Stimulated activated CD4-positive, alpha-beta T cell treated with anti-CD3 and anti-CD28 coated beads, Interleukin-12 subunit alpha, Interleukin-12 subunit beta, amount 100 ng/mL, for 24 hours (primary cell): ENCODE results near the gene UCP3.

Experiments
- DNase-seq, 2 experiments: peaks; one replicate each; pipeline ENCODE4 v3.0.0-alpha.2; 2020; ENCODE audit warnings: low read depth in 2 of 2

UCP3 gene

GRCh38 chr11:73978576-73979086 lies 30.3 kb downstream of the UCP3 start:
- DNase-seq = no peak

- DNase-seq = no peak
Observed at GRCh38 chr11:73977856-73978519, 30.9 kb downstream of the UCP3 start.

- no peak for DNase-seq
Observed at GRCh38 chr11:73976451-73977151, 32.3 kb downstream of the UCP3 start.

GRCh38 chr11:73975479-73975757 lies 33.5 kb downstream of the UCP3 start:
- DNase-seq = no peak

GRCh38 chr11:73974604-73975478 lies 34.0 kb downstream of the UCP3 start:
- no peak for DNase-seq

- no peak for DNase-seq
Observed at GRCh38 chr11:73972620-73973449, 36.0 kb downstream of the UCP3 start.

- no peak for DNase-seq
Observed at GRCh38 chr11:73972187-73972586, 36.7 kb downstream of the UCP3 start.

GRCh38 chr11:73971175-73971719 lies 37.6 kb downstream of the UCP3 start:
- DNase-seq = no peak

- no peak for DNase-seq
Observed at GRCh38 chr11:73969991-73970800, 38.7 kb downstream of the UCP3 start.

GRCh38 chr11:73969091-73969490 lies 39.8 kb downstream of the UCP3 start:
- no peak for DNase-seq

GRCh38 chr11:73968356-73968966 lies 40.4 kb downstream of the UCP3 start:
- DNase-seq = no peak

GRCh38 chr11:73965764-73966121 lies 43.1 kb downstream of the UCP3 start:
- no peak for DNase-seq

- no peak for DNase-seq
Observed at GRCh38 chr11:73965076-73965763, 43.7 kb downstream of the UCP3 start.

GRCh38 chr11:73963861-73964260 lies 45.0 kb downstream of the UCP3 start:
- no peak for DNase-seq

GRCh38 chr11:73962101-73962705 lies 46.7 kb downstream of the UCP3 start:
- no peak for DNase-seq

- DNase-seq = no peak
Observed at GRCh38 chr11:73961321-73961720, 47.6 kb downstream of the UCP3 start.

- no peak for DNase-seq
Observed at GRCh38 chr11:73958521-73959141, 50.3 kb downstream of the UCP3 start.

GRCh38 chr11:73957654-73958361 lies 51.1 kb downstream of the UCP3 start:
- no peak for DNase-seq
